Lung (tissue), 12 donors: ENCODE results near the gene GAA. TPM values are rescaled to one million over a fixed set of nuclear protein-coding genes. Genes with fewer than 3 reads are reported as not detected.

ENCODE experiments used
- ATAC-seq: fragments of 200-7000 bp; cut with Tn5 transposase; one replicate; pipeline ENCODE4 v1.9.1; 2020; ENCODE audit warnings: moderate number of reproducible peaks; ENCODE audit not compliant: insufficient read depth, low FRiP score
- DNase-seq, 3 donors: peaks; one replicate each; pipeline ENCODE4 v3.0.0-alpha.2; 2013 to 2017
- H3K27ac ChIP-seq, 2 donors: one replicate each; pipeline ENCODE4 v1.5.1; 2013; ENCODE audit warnings: mild to moderate bottlenecking in 2 of 2, moderate library complexity in 2 of 2, control low read depth in 1 of 2, inconsistent platforms in 1 of 2, low read depth in 1 of 2, low read length in 1 of 2
- H3K27me3 ChIP-seq, 3 donors: one replicate each; pipeline ENCODE4 v1.5.1; 2013; ENCODE audit warnings: low read length in 2 of 3; ENCODE audit not compliant: control insufficient read depth in 3 of 3, insufficient read depth in 3 of 3
- H3K36me3 ChIP-seq, 4 donors: one replicate each; pipeline ENCODE4 v1.5.1; 2013; ENCODE audit warnings: low read length in 4 of 4, mild to moderate bottlenecking in 1 of 4, moderate library complexity in 1 of 4; ENCODE audit not compliant: control insufficient read depth in 4 of 4, insufficient read depth in 4 of 4
- H3K4me1 ChIP-seq, 5 donors: one replicate each; pipeline ENCODE4 v1.5.1; 2013; ENCODE audit warnings: low read length in 5 of 5, mild to moderate bottlenecking in 2 of 5, moderate library complexity in 1 of 5; ENCODE audit not compliant: control insufficient read depth in 5 of 5, insufficient read depth in 5 of 5
- H3K4me3 ChIP-seq: one replicate; pipeline ENCODE4 v1.5.1; 2013; ENCODE audit warnings: mild to moderate bottlenecking, control low read depth, moderate library complexity
- H3K9ac ChIP-seq, 2 donors: one replicate each; pipeline ENCODE4 v1.5.1; 2013; ENCODE audit warnings: low read length in 2 of 2, control low read depth in 1 of 2; ENCODE audit not compliant: insufficient read depth in 1 of 2
- H3K9me3 ChIP-seq, 4 donors: one replicate each; pipeline ENCODE4 v1.5.1; 2013; ENCODE audit warnings: low read length in 3 of 4, mild to moderate bottlenecking in 1 of 4, moderate library complexity in 1 of 4; ENCODE audit not compliant: control insufficient read depth in 4 of 4, insufficient read depth in 3 of 4
- WGBS, 2 donors: extraction: QIAGEN DNeasy Blood & Tissue Kit; methylation state at CpG; one replicate each; pipeline ENCODE4 v1.1.7; 2013; 5-methylcytosine and 5-hydroxymethylcytosine counted together
- polyA plus RNA-seq, 2 donors: library from polyadenylated mRNA; stranded (reverse); fragments of 200-250 nt; gene quantifications; one replicate each; pipeline ENCODE4 v1.2.1, GENCODE V29; 2013
- total RNA-seq, 2 donors: library from RNA; depleted of rRNA in 1 of 2; stranded (reverse); fragments of >200 nt in 1 of 2; gene quantifications; one replicate each; pipeline ENCODE4 v1.2.1, GENCODE V29; 2014 to 2021
- TF ChIP-seq, protein P1 (sequence below): IDR thresholded peaks from 2 replicates; pipeline ENCODE4 v1.5.1; 2012; ENCODE audit warnings: mild to moderate bottlenecking; ENCODE audit errors: control extremely low read depth, extremely low read depth
- donor health status: control.
- donor health status: control.
- donor health status: Bipolar disorder and iron deficiency.
- donor health status: healthy.
- donor health status: DM: yes; HTN: yes; CAD: no.

GAA gene
- total and polyA plus RNA-seq, 4 donors: 30.5 to 88.6 (median 68.0) TPM

DNA sequence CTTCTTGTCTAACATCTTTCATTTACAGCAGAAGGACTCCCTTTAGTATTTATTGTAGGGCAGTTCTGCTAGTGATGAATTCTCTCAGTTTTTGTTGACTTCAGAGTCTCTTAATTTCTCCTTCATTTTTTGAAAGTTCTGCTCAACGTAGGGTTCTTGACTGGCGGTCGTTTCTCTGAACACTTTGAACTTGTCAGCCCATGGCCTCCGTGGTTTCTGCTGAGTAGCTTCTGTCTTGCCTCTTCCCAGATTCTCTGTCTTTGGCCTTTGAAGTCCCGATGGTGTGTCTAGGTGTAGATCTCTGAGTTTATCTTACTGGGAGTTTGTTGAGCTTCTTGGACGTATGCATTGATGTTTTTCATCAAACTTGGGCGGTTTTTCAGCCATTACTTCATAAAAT lies 13.4 kb downstream of the GAA start:
- TF ChIP-seq, protein P1, sequence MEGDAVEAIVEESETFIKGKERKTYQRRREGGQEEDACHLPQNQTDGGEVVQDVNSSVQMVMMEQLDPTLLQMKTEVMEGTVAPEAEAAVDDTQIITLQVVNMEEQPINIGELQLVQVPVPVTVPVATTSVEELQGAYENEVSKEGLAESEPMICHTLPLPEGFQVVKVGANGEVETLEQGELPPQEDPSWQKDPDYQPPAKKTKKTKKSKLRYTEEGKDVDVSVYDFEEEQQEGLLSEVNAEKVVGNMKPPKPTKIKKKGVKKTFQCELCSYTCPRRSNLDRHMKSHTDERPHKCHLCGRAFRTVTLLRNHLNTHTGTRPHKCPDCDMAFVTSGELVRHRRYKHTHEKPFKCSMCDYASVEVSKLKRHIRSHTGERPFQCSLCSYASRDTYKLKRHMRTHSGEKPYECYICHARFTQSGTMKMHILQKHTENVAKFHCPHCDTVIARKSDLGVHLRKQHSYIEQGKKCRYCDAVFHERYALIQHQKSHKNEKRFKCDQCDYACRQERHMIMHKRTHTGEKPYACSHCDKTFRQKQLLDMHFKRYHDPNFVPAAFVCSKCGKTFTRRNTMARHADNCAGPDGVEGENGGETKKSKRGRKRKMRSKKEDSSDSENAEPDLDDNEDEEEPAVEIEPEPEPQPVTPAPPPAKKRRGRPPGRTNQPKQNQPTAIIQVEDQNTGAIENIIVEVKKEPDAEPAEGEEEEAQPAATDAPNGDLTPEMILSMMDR: no peak
- 88 to 96% methylated on average over 7 of the region's 7 CpGs for WGBS, 2 donors
- H3K4me3 ChIP-seq: no peak overlapping the region
- peaks cover 0 to 11% (median 0%) of the 10 kb centered on the region in 4 donors for H3K36me3 ChIP-seq
- H3K9me3 ChIP-seq: no peaks in the 10 kb centered on the region
- DNase-seq (no peak), ATAC-seq (no peak)
- no peaks in the 10 kb centered on the region for H3K4me1 ChIP-seq
- H3K27ac ChIP-seq: no peak overlapping the region
- no peaks in the 10 kb centered on the region for H3K27me3 ChIP-seq
- no peak overlapping the region for H3K9ac ChIP-seq

DNA sequence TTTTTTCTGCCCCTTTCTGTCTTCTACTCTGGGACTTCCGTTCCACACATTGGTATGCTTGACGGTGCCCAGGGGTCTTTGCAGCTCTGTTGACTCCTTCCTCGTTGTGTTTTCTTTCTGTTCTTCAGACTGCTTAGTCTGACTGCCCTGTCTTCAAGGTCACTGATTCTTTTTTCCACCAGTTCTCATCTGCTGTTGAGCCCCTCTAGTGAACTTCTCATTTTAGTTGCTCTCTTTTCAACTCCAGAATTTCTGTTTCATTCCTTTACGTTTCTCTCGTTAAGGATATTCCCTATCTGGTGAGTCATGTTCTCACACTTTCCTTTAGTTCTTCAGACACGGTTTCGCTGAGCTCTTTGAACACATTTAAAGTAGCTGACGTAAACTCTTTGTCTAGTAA lies 13.8 kb downstream of the GAA start:
- DNase-seq: no peak
- H3K9me3 ChIP-seq: no peaks in the 10 kb centered on the region
- ATAC-seq: no peak
- H3K4me3 ChIP-seq: no peak overlapping the region
- H3K27me3 ChIP-seq: no peaks in the 10 kb centered on the region
- 91 to 97% methylated on average over 8 of the region's 8 CpGs for WGBS, 2 donors
- no peaks in the 10 kb centered on the region for H3K4me1 ChIP-seq
- H3K9ac ChIP-seq: no peak overlapping the region
- no peak overlapping the region for H3K27ac ChIP-seq
- TF ChIP-seq, protein P1: no peak
- H3K36me3 ChIP-seq: peaks cover 0 to 11% (median 0%) of the 10 kb centered on the region in 4 donors

DNA sequence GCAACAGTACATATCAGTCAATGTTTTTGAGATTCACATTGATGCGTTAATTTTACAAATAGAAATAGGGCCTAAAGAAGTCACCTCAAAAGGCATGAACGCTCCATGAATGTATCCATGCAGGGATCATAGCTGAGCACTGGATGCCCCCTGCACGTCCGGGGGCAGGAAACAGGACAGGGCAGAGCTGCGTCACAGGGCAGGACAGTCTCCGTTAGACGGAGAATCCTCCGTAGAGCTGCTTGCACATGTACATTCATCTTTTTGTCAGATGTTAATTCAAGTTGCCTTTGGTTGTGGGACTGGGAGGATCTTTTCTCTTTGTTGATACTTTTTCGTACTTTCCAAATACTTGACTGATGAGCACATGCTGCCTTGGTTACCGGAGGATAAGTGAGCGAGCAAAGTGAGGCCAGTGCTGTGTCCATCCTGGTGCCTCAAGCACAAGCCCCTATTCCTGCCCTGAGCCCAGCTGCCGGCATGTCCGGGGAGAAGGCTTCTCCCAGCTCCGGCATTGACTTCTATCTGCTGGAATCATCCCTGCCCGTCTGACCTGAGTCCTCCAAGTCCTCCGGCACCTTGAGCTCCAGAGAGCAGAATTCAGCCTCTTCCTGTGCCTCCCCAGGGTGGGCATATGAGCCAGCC lies 15.0 kb downstream of the GAA start:
- H3K36me3 ChIP-seq: peaks cover 0 to 11% (median 0%) of the 10 kb centered on the region in 4 donors
- H3K27me3 ChIP-seq: no peaks in the 10 kb centered on the region
- H3K4me1 ChIP-seq: no peaks in the 10 kb centered on the region
- no peaks in the 10 kb centered on the region for H3K9me3 ChIP-seq
- no peak overlapping the region for H3K27ac ChIP-seq
- ATAC-seq: no peak
- TF ChIP-seq, protein P1: no peak
- 84% methylated on average over 16 of the region's 16 CpGs for WGBS, 2 donors
- H3K9ac ChIP-seq: no peak overlapping the region
- DNase-seq: no peak
- H3K4me3 ChIP-seq: no peak overlapping the region

DNA sequence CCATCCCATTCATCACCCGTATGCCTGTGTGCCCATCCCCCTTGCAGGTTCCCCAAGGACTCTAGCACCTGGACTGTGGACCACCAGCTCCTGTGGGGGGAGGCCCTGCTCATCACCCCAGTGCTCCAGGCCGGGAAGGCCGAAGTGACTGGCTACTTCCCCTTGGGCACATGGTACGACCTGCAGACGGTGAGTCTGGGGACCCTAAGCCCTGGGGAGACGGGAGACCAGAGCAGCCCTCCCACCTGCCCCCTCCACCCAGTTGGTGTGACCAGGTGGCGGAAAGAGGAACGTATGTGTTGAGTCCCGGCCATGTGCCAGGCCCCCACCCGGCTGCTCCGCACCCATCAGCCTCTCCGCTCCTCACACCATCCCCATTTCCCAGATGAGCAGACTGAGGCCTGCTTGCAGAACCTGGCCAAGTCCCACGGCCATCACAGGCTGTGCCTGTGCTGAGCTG lies 15.6 kb downstream of the GAA start:
- ATAC-seq (no peak), DNase-seq (no peak)
- WGBS, 2 donors: 92 to 95% methylated on average over 12 to 13 of the region's 13 CpGs
- Histone ChIP-seq H3K4me3 (no peak overlapping the region), H3K27me3 (no peaks in the 10 kb centered on the region), H3K9ac (no peak overlapping the region), H3K9me3 (peaks cover 0 to under 1% (median 0%) of the 10 kb centered on the region in 4 donors), H3K27ac (no peak overlapping the region), H3K4me1 (no peaks in the 10 kb centered on the region), H3K36me3 (peaks cover 0 to 11% (median 0%) of the 10 kb centered on the region in 4 donors)
- TF ChIP-seq, protein P1: no peak
